K562 (cell line): Measurements from ENCODE around the gene IGDCC3. TPM values are rescaled to one million over a fixed set of nuclear protein-coding genes. Genes with fewer than 3 reads are reported as not detected.

ENCODE experiments used
- ATAC-seq: fragments of 200-7000 bp; cut with Tn5 transposase; 3 replicates; pipeline ENCODE4 v1.9.1; 2020; ENCODE audit warnings: moderate library complexity
- BruUV-seq: library from RNA; stranded (reverse); fragments of 400-500 nt; replicated peaks from 2 replicates; lab custom pipeline; 2021; lab: Mats Ljungman, UMichigan
- CTCF ChIA-PET: fragments of 300-600 bp; formaldehyde crosslinking; extraction: SDS; loops from one replicate; lab custom pipeline; 2021; ENCODE audit warnings: low intra/inter-chr PET ratio; lab: Yijun Ruan, JAX
- POLR2A ChIA-PET: fragments of 300-600, 350-650 bp; sonication (Branson Sonifier 250); formaldehyde crosslinking; extraction: SDS; loops from one replicate; lab custom pipeline; 2021; ENCODE audit warnings: antibody characterized with exemption, inconsistent platforms; lab: Yijun Ruan, JAX
- DNase-seq, 4 experiments: peaks; one replicate each; pipeline versions ENCODE4 v3.0.0 to v3.0.0-alpha.2; 2011 to 2018; ENCODE audit warnings: low spot score in 3 of 4, mixed read lengths in 3 of 4; ENCODE audit errors: extremely low read depth in 1 of 4
- FAIRE-seq: peaks from 2 replicates; lab custom pipeline; 2011; peaks lifted over from hg19 to GRCh38; lab: Jason Lieb, UNC
- H2AFZ ChIP-seq: 2 replicates; pipeline ENCODE4 v1.6.0; 2011; ENCODE audit warnings: low read depth, low read length, control low read depth, inconsistent platforms
- H3K27ac ChIP-seq: fragments of 200-600 bp; 3 replicates; pipeline ENCODE4 v1.8.0; 2011; ENCODE audit warnings: low read depth, mild to moderate bottlenecking, control low read depth, inconsistent platforms, low read length, moderate library complexity, mixed read lengths; ENCODE audit errors: extremely low read depth
- H3K27me3 ChIP-seq, 2 experiments: fragments of 300-600 bp in 1 of 2; 2 replicates in 1 of 2; 3 replicates in 1 of 2; pipeline versions ENCODE4 v1.6.0 to v1.8.0; 2011; ENCODE audit warnings: inconsistent platforms in 2 of 2, low read length in 2 of 2, mild to moderate bottlenecking in 1 of 2, mixed read lengths in 1 of 2, moderate library complexity in 1 of 2; ENCODE audit not compliant: control insufficient read depth in 2 of 2, insufficient read depth in 2 of 2
- H3K36me3 ChIP-seq: fragments of 300-600 bp; 3 replicates; pipeline ENCODE4 v1.8.0; 2011; ENCODE audit warnings: mild to moderate bottlenecking, low read length, inconsistent platforms; ENCODE audit not compliant: control insufficient read depth, insufficient read depth
- H3K4me1 ChIP-seq, 2 experiments: fragments of 200-600 bp in 1 of 2; replicated peaks in 1 of 2; 2 replicates in 1 of 2; 3 replicates in 1 of 2; pipeline versions ENCODE4 v1.5.1 to v1.8.0; 2011; ENCODE audit warnings: inconsistent platforms in 2 of 2, low read length in 2 of 2, mild to moderate bottlenecking in 1 of 2, mixed read lengths in 1 of 2, moderate library complexity in 1 of 2; ENCODE audit not compliant: control insufficient read depth in 2 of 2, insufficient read depth in 2 of 2
- H3K4me2 ChIP-seq: 2 replicates; pipeline ENCODE4 v1.6.1; 2011; ENCODE audit warnings: low read length, control low read depth, inconsistent platforms, mixed read lengths; ENCODE audit not compliant: insufficient read depth
- H3K4me3 ChIP-seq: fragments of 200-600 bp; sonication (generic), shearing (Covaris generic); 2 replicates; pipeline ENCODE4 v1.5.1; 2016; ENCODE audit warnings: control low read depth, inconsistent platforms
- H3K79me2 ChIP-seq: fragments of 200-600 bp; 3 replicates; pipeline ENCODE4 v1.8.0; 2011; ENCODE audit warnings: low read length, inconsistent platforms; ENCODE audit not compliant: control insufficient read depth, insufficient read depth
- H3K9ac ChIP-seq, 2 experiments: 2 replicates each; pipeline versions ENCODE4 v1.6.0 to v1.6.1; 2011; ENCODE audit warnings: low read depth in 2 of 2, low read length in 2 of 2, control low read depth in 1 of 2, inconsistent platforms in 1 of 2, mild to moderate bottlenecking in 1 of 2, mixed read lengths in 1 of 2; ENCODE audit not compliant: insufficient read depth in 1 of 2
- H3K9me1 ChIP-seq: one replicate; pipeline ENCODE4 v1.6.0; 2011; ENCODE audit warnings: inconsistent platforms, mild to moderate bottlenecking, low read length, moderate library complexity; ENCODE audit not compliant: control insufficient read depth, insufficient read depth
- H3K9me3 ChIP-seq: replicated peaks from 2 replicates; pipeline ENCODE4 v1.5.1; 2011; ENCODE audit warnings: low read depth, low read length, inconsistent platforms; ENCODE audit not compliant: control insufficient read depth, insufficient read depth
- H4K20me1 ChIP-seq: replicated peaks from 2 replicates; pipeline ENCODE4 v1.6.1; 2011; ENCODE audit warnings: low read length, inconsistent platforms, mixed read lengths; ENCODE audit not compliant: control insufficient read depth, insufficient read depth
- CHCHD3 ChIP-seq: fragments of 250-450 bp; sonication (Bioruptor Pico); IDR thresholded peaks from 2 replicates; pipeline ENCODE4 v2.1.2; 2022; ENCODE audit warnings: mild to moderate bottlenecking
- DACH1 ChIP-seq: fragments of 450-650 bp; IDR thresholded peaks from 2 replicates; pipeline ENCODE4 v1.6.1; 2018; ENCODE audit not compliant: partially characterized antibody
- ETV6 ChIP-seq, 3 experiments: fragments of 150-350 bp in 1 of 3; sonication (generic) in 1 of 3; formaldehyde crosslinking in 1 of 3; IDR thresholded peaks; 2 replicates each; pipeline versions ENCODE4 v1.6.1 to v1.8.0; 2014 to 2022; ENCODE audit warnings: borderline replicate concordance in 2 of 3, low read depth in 2 of 3, antibody characterized with exemption in 1 of 3, low read length in 1 of 3, mild to moderate bottlenecking in 1 of 3, missing genetic modification reagents in 1 of 3
- GABPB2 ChIP-seq: fragments of 250-450 bp; sonication (Bioruptor Pico); conservative IDR thresholded peaks from 2 replicates; pipeline ENCODE4 v1.5.1; 2021; ENCODE audit warnings: mild to moderate bottlenecking
- HMBOX1 ChIP-seq: sonication (generic); IDR thresholded peaks from 2 replicates; pipeline ENCODE4 v1.6.1; 2016
- ILK ChIP-seq: fragments of 450-650 bp; IDR thresholded peaks from 2 replicates; pipeline ENCODE4 v1.6.1; 2016; ENCODE audit warnings: missing genetic modification characterization, low read depth, mild to moderate bottlenecking, missing compliant biosample characterization, moderate library complexity, borderline replicate concordance
- MCM3 ChIP-seq: fragments of 450-650 bp; IDR thresholded peaks from 2 replicates; pipeline ENCODE4 v1.6.1; 2016
- MECOM ChIP-seq: fragments of 250-450 bp; sonication (Bioruptor Pico); IDR thresholded peaks from 2 replicates; pipeline ENCODE4 v1.8.0; 2022; ENCODE audit warnings: inconsistent platforms
- RBM17 ChIP-seq: fragments of 200-400 bp; formaldehyde crosslinking; IDR thresholded peaks from 2 replicates; pipeline ENCODE4 v1.6.1; 2017; ENCODE audit warnings: low read depth, mild to moderate bottlenecking, low read length, borderline replicate concordance
- SMAD4 ChIP-seq: fragments of 250-450 bp; sonication (Bioruptor Pico); conservative IDR thresholded peaks from 2 replicates; pipeline ENCODE4 v1.8.0; 2021; ENCODE audit warnings: inconsistent platforms, mild to moderate bottlenecking, moderate library complexity
- ZNF146 ChIP-seq: IDR thresholded peaks from one replicate; pipeline ENCODE4 v1.6.1; 2018; ENCODE audit warnings: missing compliant biosample characterization; ENCODE audit not compliant: unreplicated experiment
- ZNF239 ChIP-seq: fragments of 250-450 bp; sonication (Bioruptor Pico); IDR thresholded peaks from 2 replicates; pipeline ENCODE4 v1.4.0; 2020; ENCODE audit warnings: mild to moderate bottlenecking
- WGBS: fragments of 100-300 bp; shearing (Covaris generic); methylation state at CpG from one replicate; pipeline ENCODE4 v1.1.6; 2016; ENCODE audit warnings: low coverage, mixed read lengths; ENCODE audit not compliant: insufficient coverage; ENCODE audit errors: missing lambda C conversion rate; 5-methylcytosine and 5-hydroxymethylcytosine counted together
- in situ Hi-C: fragments of 300-500 bp; cut with MboI; formaldehyde crosslinking; loops from 4 replicates; pipeline ENCODE4 v1.15.0; 2018; ENCODE audit warnings: inconsistent platforms, mixed read lengths
- intact Hi-C: fragments of 100-400 bp; cut with micrococcal nuclease; formaldehyde crosslinking; loops from 2 replicates; pipeline ENCODE4 v1.14.2; 2022
- polyA plus RNA-seq, 8 experiments: library from polyadenylated mRNA; depleted of rRNA in 4 of 8; stranded (reverse) in 5 of 8; unstranded in 3 of 8; fragments of >200 nt; fragmentation: Nextera tagmentation in 2 of 8; fragmentation: Illumina TruSeq in 1 of 8; extraction: Ambion mirVana in 2 of 8; extraction: Trizol in 1 of 8; gene quantifications; 2 replicates each; pipeline versions ENCODE4 v1.2.1 to v1.2.3, GENCODE V29; 2011 to 2014; ENCODE audit warnings: inconsistent platforms in 1 of 8, missing spikeins in 1 of 8
- total RNA-seq, 7 experiments: library from RNA; depleted of rRNA in 6 of 7; stranded (reverse); fragments of >200 nt in 6 of 7; fragmentation: Illumina TruSeq in 2 of 7; extraction: Trizol in 2 of 7; gene quantifications; 2 replicates each; pipeline versions ENCODE4 v1.2.1 to v1.2.3, GENCODE V29; 2011 to 2021; ENCODE audit warnings: low replicate concordance in 1 of 7
- TF ChIP-seq, protein P1 (sequence below): sonication (generic); formaldehyde crosslinking; IDR thresholded peaks from 2 replicates; pipeline ENCODE4 v1.8.0; 2022; ENCODE audit warnings: missing genetic modification reagents, mild to moderate bottlenecking, borderline replicate concordance

IGDCC3 gene
- total and polyA plus RNA-seq, 9 of the 15 experiments (the other 6 are each of a cell fraction or from before 2014, with no cell fraction given), result not detected

DNA sequence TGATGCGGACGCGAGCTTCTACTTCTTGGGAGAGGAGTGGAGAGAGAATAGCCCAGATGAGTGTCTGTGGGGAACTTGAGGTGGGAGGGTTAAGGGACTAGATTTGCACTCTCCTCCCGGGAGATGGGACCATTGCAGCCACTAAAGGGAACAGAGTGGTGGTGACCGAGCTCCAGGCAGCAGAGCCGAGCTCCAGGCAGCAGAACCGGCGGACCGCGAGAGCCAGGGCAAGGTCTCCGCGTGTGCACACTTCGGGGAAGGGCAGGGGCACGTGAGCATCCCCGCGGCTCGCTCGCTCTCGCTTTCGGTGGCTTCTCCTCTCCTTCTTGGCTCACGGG, 1.1 kb downstream of the IGDCC3 start:
- Histone ChIP-seq H2AFZ (no peak overlapping the region), H3K27ac (no peak overlapping the region), H3K9me3 (no peaks in the 10 kb centered on the region), H3K27me3 (peaks cover 69 to 80% of the 10 kb centered on the region in 2 experiments), H3K79me2 (no peaks in the 10 kb centered on the region), H3K4me1 (peaks cover 0 to 15% of the 10 kb centered on the region in 2 experiments; a peak in 1 of 5 replicates), H3K4me2 (no peak overlapping the region), H4K20me1 (peaks cover 21% of the 10 kb centered on the region), H3K4me3 (no peak overlapping the region), H3K36me3 (no peaks in the 10 kb centered on the region)
- DNase-seq (no peak), ATAC-seq (no peak), FAIRE-seq (no peak)
- CTCF ChIA-PET, result interaction anchor here (0.7 kb wide), 1 partner anchor 19 kb away, joined by 3 read pairs; no protein-coding TSS in a partner anchor
- in situ Hi-C loops, result no loop called here
- BruUV-seq, result no TSS peak
- TF ChIP-seq RBM17 (no peak), HMBOX1 (no peak), DACH1 (no peak), SMAD4 (no peak), ZNF239 (CRISPR knock-in tag) (no peak), GABPB2 (CRISPR knock-in tag) (no peak), ETV6 (IDR thresholded peaks at IDR 0.05; ENCODE audit: borderline replicate concordance in 1 of 2, low read depth in 2 of 2, low read length in 1 of 2) (no peak), ETV6 (CRISPR knock-in tag; IDR thresholded peaks at IDR 0.05; ENCODE audit: borderline replicate concordance) (no peak), MCM3 (no peak), CHCHD3 (CRISPR knock-in tag) (no peak), ILK (no peak), ZNF146 (no peak), MECOM (CRISPR knock-in tag) (no peak)
- TF ChIP-seq, protein P1, sequence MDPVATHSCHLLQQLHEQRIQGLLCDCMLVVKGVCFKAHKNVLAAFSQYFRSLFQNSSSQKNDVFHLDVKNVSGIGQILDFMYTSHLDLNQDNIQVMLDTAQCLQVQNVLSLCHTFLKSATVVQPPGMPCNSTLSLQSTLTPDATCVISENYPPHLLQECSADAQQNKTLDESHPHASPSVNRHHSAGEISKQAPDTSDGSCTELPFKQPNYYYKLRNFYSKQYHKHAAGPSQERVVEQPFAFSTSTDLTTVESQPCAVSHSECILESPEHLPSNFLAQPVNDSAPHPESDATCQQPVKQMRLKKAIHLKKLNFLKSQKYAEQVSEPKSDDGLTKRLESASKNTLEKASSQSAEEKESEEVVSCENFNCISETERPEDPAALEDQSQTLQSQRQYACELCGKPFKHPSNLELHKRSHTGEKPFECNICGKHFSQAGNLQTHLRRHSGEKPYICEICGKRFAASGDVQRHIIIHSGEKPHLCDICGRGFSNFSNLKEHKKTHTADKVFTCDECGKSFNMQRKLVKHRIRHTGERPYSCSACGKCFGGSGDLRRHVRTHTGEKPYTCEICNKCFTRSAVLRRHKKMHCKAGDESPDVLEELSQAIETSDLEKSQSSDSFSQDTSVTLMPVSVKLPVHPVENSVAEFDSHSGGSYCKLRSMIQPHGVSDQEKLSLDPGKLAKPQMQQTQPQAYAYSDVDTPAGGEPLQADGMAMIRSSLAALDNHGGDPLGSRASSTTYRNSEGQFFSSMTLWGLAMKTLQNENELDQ, result no peak
- TF ChIP-seq, all 486 proteins: peak for 0
- POLR2A ChIA-PET, result interaction anchor here (0.5 to 1.0 kb wide), 3 partner anchors 55 to 439 kb away, joined by 3 to 4 read pairs (median 3); partner anchors contain the start of gene RNU5B-1
- WGBS, result 12% methylated on average over 13 of the region's 21 CpGs
- Histone ChIP-seq H3K9ac (no peak overlapping the region), H3K9me1 (no peaks in the 10 kb centered on the region)
- intact Hi-C loops, result no loop called here
